ENCODE results near the gene VAT1L.

- TF ChIP-seq CTCF (IDR thresholded peaks at IDR 0.05) (no peak), EZH2 (IDR thresholded peaks at IDR 0.05; ENCODE audit: borderline replicate concordance, insufficient read depth, low read depth, low read length, poor library complexity, severe bottlenecking) (no peak)
Observed at GRCh38 chr16:77910021-77910420, 121.7 kb downstream of the VAT1L start.

All from B cell (primary cell).